IMR-90 (cell line): ENCODE data around the gene DDA1. TPM values are rescaled to one million over a fixed set of nuclear protein-coding genes. Genes with fewer than 3 reads are reported as not detected.
A peak's percentile ranks its signal among the peaks of the same experiment; 100 is the strongest.

Experiments
- ATAC-seq: fragments of 200-7000 bp; cut with Tn5 transposase; 2 replicates; pipeline ENCODE4 v1.9.1; 2020; ENCODE audit warnings: low read depth, mild to moderate bottlenecking, moderate library complexity
- BruUV-seq: library from RNA; stranded (reverse); fragments of 400-500 nt; replicated peaks from 2 replicates; lab custom pipeline; 2021; lab: Mats Ljungman, UMichigan
- CTCF ChIA-PET: fragments of 300-600 bp; formaldehyde crosslinking; extraction: SDS; loops from one replicate; lab custom pipeline; 2021; ENCODE audit warnings: antibody characterized with exemption; lab: Yijun Ruan, JAX
- POLR2A ChIA-PET: fragments of 300-600 bp; sonication (Branson Sonifier 250); formaldehyde crosslinking; loops from one replicate; lab custom pipeline; 2022; ENCODE audit warnings: antibody characterized with exemption; ENCODE audit not compliant: unreplicated experiment; lab: Charles Lee
- DNase-seq: peaks from one replicate; pipeline ENCODE4 v3.0.0; 2013
- H2AFZ ChIP-seq: replicated peaks from 2 replicates; pipeline ENCODE3; 2013; ENCODE audit warnings: low read length, mild to moderate bottlenecking; ENCODE audit not compliant: poor library complexity
- H2AK5ac ChIP-seq: 2 replicates; pipeline ENCODE4 v1.6.1; 2013; ENCODE audit warnings: low read depth, low read length, inconsistent platforms
- H2AK9ac ChIP-seq: replicated peaks from 2 replicates; pipeline ENCODE3; 2013; ENCODE audit warnings: mild to moderate bottlenecking, low read depth, low read length, moderate library complexity; ENCODE audit not compliant: poor library complexity
- H2BK120ac ChIP-seq: 2 replicates; pipeline ENCODE4 v1.6.1; 2013; ENCODE audit warnings: low read depth, low read length, inconsistent platforms
- H2BK15ac ChIP-seq: 3 replicates; pipeline ENCODE4 v1.6.1; 2013; ENCODE audit warnings: low read depth, low read length, inconsistent platforms
- H2BK20ac ChIP-seq: 2 replicates; pipeline ENCODE4 v1.6.1; 2013; ENCODE audit warnings: low read depth, mild to moderate bottlenecking, inconsistent platforms, low read length, moderate library complexity
- H2BK5ac ChIP-seq: 2 replicates; pipeline ENCODE4 v1.6.1; 2013; ENCODE audit warnings: mild to moderate bottlenecking, low read depth, low read length, inconsistent platforms; ENCODE audit not compliant: poor library complexity, severe bottlenecking
- H3K14ac ChIP-seq: replicated peaks from 2 replicates; pipeline ENCODE4 v1.6.1; 2013; ENCODE audit warnings: low read depth, low read length, inconsistent platforms
- H3K18ac ChIP-seq: 2 replicates; pipeline ENCODE4 v1.6.1; 2013; ENCODE audit warnings: low read depth, low read length, control low read depth
- H3K23ac ChIP-seq: 2 replicates; pipeline ENCODE4 v1.6.1; 2013; ENCODE audit warnings: low read depth, low read length, inconsistent platforms
- H3K27ac ChIP-seq: 2 replicates; pipeline ENCODE4 v1.5.1; 2013; ENCODE audit warnings: mild to moderate bottlenecking, control low read depth, low read length; ENCODE audit not compliant: insufficient read depth
- H3K27me3 ChIP-seq: 2 replicates; pipeline ENCODE4 v1.6.1; 2013; ENCODE audit warnings: low read length; ENCODE audit not compliant: control insufficient read depth, insufficient read depth
- H3K36me3 ChIP-seq: 2 replicates; pipeline ENCODE4 v1.6.1; 2013; ENCODE audit warnings: low read length, mixed read lengths; ENCODE audit not compliant: control insufficient read depth, insufficient read depth
- H3K4ac ChIP-seq: 2 replicates; pipeline ENCODE4 v1.6.1; 2013; ENCODE audit warnings: low read depth, low read length, inconsistent platforms
- H3K4me1 ChIP-seq: 2 replicates; pipeline ENCODE4 v1.6.1; 2013; ENCODE audit warnings: low read length, mixed read lengths; ENCODE audit not compliant: control insufficient read depth, insufficient read depth
- H3K4me2 ChIP-seq: 2 replicates; pipeline ENCODE4 v1.6.1; 2013; ENCODE audit warnings: low read depth, mild to moderate bottlenecking, control low read depth, low read length, moderate library complexity
- H3K4me3 ChIP-seq: 2 replicates; pipeline ENCODE4 v1.5.1; 2013; ENCODE audit warnings: low read depth, mild to moderate bottlenecking, control low read depth, low read length, moderate library complexity; ENCODE audit not compliant: insufficient read depth
- H3K56ac ChIP-seq: 2 replicates; pipeline ENCODE4 v1.6.1; 2013; ENCODE audit warnings: low read length, inconsistent platforms; ENCODE audit not compliant: insufficient read depth; ENCODE audit errors: extremely low read depth
- H3K79me1 ChIP-seq, 2 experiments: 2 replicates each; pipeline ENCODE4 v1.6.1; 2013; ENCODE audit warnings: low read length in 2 of 2, inconsistent platforms in 1 of 2, low read depth in 1 of 2
- H3K9ac ChIP-seq: 2 replicates; pipeline ENCODE4 v1.6.1; 2013; ENCODE audit warnings: low read depth, low read length, control low read depth
- H3K9me1 ChIP-seq: 2 replicates; pipeline ENCODE4 v1.6.1; 2013; ENCODE audit warnings: low read length, inconsistent platforms; ENCODE audit not compliant: insufficient read depth
- H3K9me3 ChIP-seq: 2 replicates; pipeline ENCODE4 v1.6.1; 2013; ENCODE audit warnings: low read length; ENCODE audit not compliant: control insufficient read depth, insufficient read depth
- H4K20me1 ChIP-seq: 2 replicates; pipeline ENCODE4 v1.6.1; 2013; ENCODE audit warnings: low read length, inconsistent platforms; ENCODE audit not compliant: insufficient read depth
- H4K5ac ChIP-seq: 2 replicates; pipeline ENCODE4 v1.6.1; 2013; ENCODE audit warnings: mild to moderate bottlenecking, low read depth, low read length, control low read depth
- H4K8ac ChIP-seq, 2 experiments: 2 replicates each; pipeline ENCODE4 v1.6.1; 2013; ENCODE audit warnings: low read depth in 2 of 2, low read length in 2 of 2, control low read depth in 1 of 2, inconsistent platforms in 1 of 2
- H4K91ac ChIP-seq: 2 replicates; pipeline ENCODE4 v1.6.1; 2013; ENCODE audit warnings: low read depth, low read length, inconsistent platforms; ENCODE audit not compliant: insufficient read depth
- CHD1 ChIP-seq: IDR thresholded peaks from 2 replicates; pipeline ENCODE4 v1.6.1; 2012; ENCODE audit warnings: low read depth, low read length, improper control_type of control experiment
- FOS ChIP-seq: fragments of 150-350 bp; IDR thresholded peaks from 2 replicates; pipeline ENCODE4 v1.6.1; 2016; ENCODE audit warnings: low read depth, low read length
- MAFK ChIP-seq: IDR thresholded peaks from 2 replicates; pipeline ENCODE4 v1.6.1; 2012; ENCODE audit warnings: low read depth, low read length, improper control_type of control experiment
- MAZ ChIP-seq: IDR thresholded peaks from 2 replicates; pipeline ENCODE4 v1.6.1; 2012; ENCODE audit warnings: low read depth, mild to moderate bottlenecking, low read length, improper control_type of control experiment, moderate library complexity, borderline replicate concordance
- MXI1 ChIP-seq: IDR thresholded peaks from 2 replicates; pipeline ENCODE4 v1.6.1; 2012; ENCODE audit warnings: low read depth, mild to moderate bottlenecking, low read length, moderate library complexity, borderline replicate concordance
- NFE2L2 ChIP-seq: fragments of 150-350 bp; IDR thresholded peaks from 2 replicates; pipeline ENCODE4 v1.6.1; 2016; ENCODE audit warnings: low read depth, mild to moderate bottlenecking, low read length
- POLR2A ChIP-seq: IDR thresholded peaks from 2 replicates; pipeline ENCODE4 v1.6.1; 2012; ENCODE audit warnings: mild to moderate bottlenecking, low read depth, low read length
- RAD21 ChIP-seq: IDR thresholded peaks from 2 replicates; pipeline ENCODE4 v1.6.1; 2012; ENCODE audit warnings: low read length, improper control_type of control experiment
- RCOR1 ChIP-seq: IDR thresholded peaks from 2 replicates; pipeline ENCODE4 v1.6.1; 2012; ENCODE audit warnings: mild to moderate bottlenecking, low read length, improper control_type of control experiment; ENCODE audit not compliant: insufficient replicate concordance
- RFX5 ChIP-seq: IDR thresholded peaks from 2 replicates; pipeline ENCODE4 v1.8.0; 2012; ENCODE audit warnings: low read depth, mild to moderate bottlenecking, low read length, moderate library complexity
- SMC3 ChIP-seq: fragments of 150-350 bp; IDR thresholded peaks from 2 replicates; pipeline ENCODE4 v1.6.1; 2016; ENCODE audit warnings: low read depth, mild to moderate bottlenecking, antibody characterized with exemption, low read length, moderate library complexity
- WGBS, 2 experiments: methylation state at CpG; one replicate each; pipeline versions ENCODE4 v1.1.5 to v1.1.7; 2013; ENCODE audit warnings: missing lambda C conversion rate in 2 of 2; ENCODE audit not compliant: insufficient read length in 1 of 2; ENCODE audit errors: extremely low coverage in 2 of 2; 5-methylcytosine and 5-hydroxymethylcytosine counted together
- dilution Hi-C: fragments of 300-500 bp; cut with HindIII; formaldehyde crosslinking; loops from one replicate; pipeline ENCODE4 v1.14.3; 2018; ENCODE audit warnings: low sequenced_read_pairs; ENCODE audit not compliant: unreplicated experiment
- in situ Hi-C: fragments of 300-500 bp; cut with MboI; formaldehyde crosslinking; loops from 3 replicates; pipeline ENCODE4 v1.14.3; 2019; ENCODE audit warnings: low sequenced_read_pairs, inconsistent platforms, mixed read lengths
- intact Hi-C: fragments of 100-400 bp; cut with micrococcal nuclease; formaldehyde crosslinking; loops from 2 replicates; pipeline ENCODE4 v1.10.0; 2022
- polyA plus RNA-seq, 3 experiments: library from polyadenylated mRNA; depleted of rRNA; stranded (reverse); fragments of >200 nt; gene quantifications; 2 replicates each; pipeline ENCODE4 v1.2.3, GENCODE V29; 2012; ENCODE audit warnings: low replicate concordance in 1 of 3
- total RNA-seq: library from RNA; depleted of rRNA; stranded (reverse); fragments of >200 nt; gene quantifications from 2 replicates; pipeline ENCODE4 v1.2.3, GENCODE V29; 2012
- TF ChIP-seq, protein P1 (sequence below): conservative IDR thresholded peaks from 2 replicates; pipeline ENCODE4 v1.5.1; 2012; ENCODE audit warnings: mild to moderate bottlenecking, low read depth, low read length, improper control_type of control experiment
- TF ChIP-seq, protein P2 (sequence below): fragments of 150-350 bp; IDR thresholded peaks from 2 replicates; pipeline ENCODE4 v1.6.1; 2016; ENCODE audit warnings: low read depth, mild to moderate bottlenecking, low read length, moderate library complexity, borderline replicate concordance

DDA1 gene
- total and polyA plus RNA-seq, 2 of the 4 experiments (the other 2 are of a cell fraction) = 33.7 to 87.2 TPM

GRCh38 chr19:17346109-17346671 is 36.8 kb downstream of the DDA1 start:
- no peak overlapping the region for H3K27ac ChIP-seq

More at GRCh38 chr19:17346109-17346671, 36.8 kb downstream of the DDA1 start:
- TF ChIP-seq, protein P1, sequence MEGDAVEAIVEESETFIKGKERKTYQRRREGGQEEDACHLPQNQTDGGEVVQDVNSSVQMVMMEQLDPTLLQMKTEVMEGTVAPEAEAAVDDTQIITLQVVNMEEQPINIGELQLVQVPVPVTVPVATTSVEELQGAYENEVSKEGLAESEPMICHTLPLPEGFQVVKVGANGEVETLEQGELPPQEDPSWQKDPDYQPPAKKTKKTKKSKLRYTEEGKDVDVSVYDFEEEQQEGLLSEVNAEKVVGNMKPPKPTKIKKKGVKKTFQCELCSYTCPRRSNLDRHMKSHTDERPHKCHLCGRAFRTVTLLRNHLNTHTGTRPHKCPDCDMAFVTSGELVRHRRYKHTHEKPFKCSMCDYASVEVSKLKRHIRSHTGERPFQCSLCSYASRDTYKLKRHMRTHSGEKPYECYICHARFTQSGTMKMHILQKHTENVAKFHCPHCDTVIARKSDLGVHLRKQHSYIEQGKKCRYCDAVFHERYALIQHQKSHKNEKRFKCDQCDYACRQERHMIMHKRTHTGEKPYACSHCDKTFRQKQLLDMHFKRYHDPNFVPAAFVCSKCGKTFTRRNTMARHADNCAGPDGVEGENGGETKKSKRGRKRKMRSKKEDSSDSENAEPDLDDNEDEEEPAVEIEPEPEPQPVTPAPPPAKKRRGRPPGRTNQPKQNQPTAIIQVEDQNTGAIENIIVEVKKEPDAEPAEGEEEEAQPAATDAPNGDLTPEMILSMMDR = peak; percentile 90
- peak; percentile 80 for TF ChIP-seq RAD21
- TF ChIP-seq SMC3 = peak; percentile 80
- TF ChIP-seq FOS = no peak
- no peak for TF ChIP-seq NFE2L2
- no peak for TF ChIP-seq POLR2A
- TF ChIP-seq MAFK = no peak
- no peak for TF ChIP-seq RFX5
- TF ChIP-seq MXI1 = no peak
- peak; percentile 76; the same call in 1 of the 2 replicates for TF ChIP-seq MAZ
- no peak for TF ChIP-seq RCOR1
- TF ChIP-seq CHD1 = no peak
- TF ChIP-seq, protein P2, sequence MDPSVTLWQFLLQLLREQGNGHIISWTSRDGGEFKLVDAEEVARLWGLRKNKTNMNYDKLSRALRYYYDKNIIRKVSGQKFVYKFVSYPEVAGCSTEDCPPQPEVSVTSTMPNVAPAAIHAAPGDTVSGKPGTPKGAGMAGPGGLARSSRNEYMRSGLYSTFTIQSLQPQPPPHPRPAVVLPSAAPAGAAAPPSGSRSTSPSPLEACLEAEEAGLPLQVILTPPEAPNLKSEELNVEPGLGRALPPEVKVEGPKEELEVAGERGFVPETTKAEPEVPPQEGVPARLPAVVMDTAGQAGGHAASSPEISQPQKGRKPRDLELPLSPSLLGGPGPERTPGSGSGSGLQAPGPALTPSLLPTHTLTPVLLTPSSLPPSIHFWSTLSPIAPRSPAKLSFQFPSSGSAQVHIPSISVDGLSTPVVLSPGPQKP = no peak
- H4K20me1 ChIP-seq = no peaks in the 10 kb centered on the region
- intact Hi-C loops (loop anchor here (1.0 to 2.0 kb wide), 3 partner anchors 40 to 509 kb away; no protein-coding TSS in a partner anchor), in situ Hi-C loops (loop anchor here (5.0 kb wide), 1 partner anchor 41 kb away; no protein-coding TSS in a partner anchor), dilution Hi-C loops (no loop called here)
- BruUV-seq = no TSS peak
- peaks cover 5% of the 10 kb centered on the region; the same call in 1 of the 2 replicates for H3K36me3 ChIP-seq
- peak overlapping the region; percentile 83 for H2AFZ ChIP-seq
- no peak overlapping the region for H3K56ac ChIP-seq
- no peak overlapping the region for H3K4me2 ChIP-seq
- no peak overlapping the region for H4K8ac ChIP-seq
- H4K5ac ChIP-seq = no peak overlapping the region
- H3K14ac ChIP-seq = no peak overlapping the region
- CTCF ChIA-PET = no interaction called here
- H2BK20ac ChIP-seq = no peak overlapping the region
- H3K4me3 ChIP-seq = no peak overlapping the region
- no peak overlapping the region for H4K91ac ChIP-seq
- no peak overlapping the region for H2AK5ac ChIP-seq
- H2BK15ac ChIP-seq = no peak overlapping the region
- peaks cover 2% of the 10 kb centered on the region; the same call in 1 of the 2 replicates for H3K27me3 ChIP-seq
- no peak overlapping the region for H3K9ac ChIP-seq
- H2AK9ac ChIP-seq = no peak overlapping the region
- H3K23ac ChIP-seq = no peak overlapping the region
- POLR2A ChIA-PET = no interaction called here
- 48% methylated on average over 7 of the region's 24 CpGs; no CpG with 5 or more reads in 1 of the 2 experiments for WGBS, 2 experiments
- H3K79me1 ChIP-seq = no peaks in the 10 kb centered on the region
- no peak overlapping the region for H2BK120ac ChIP-seq
- no peaks in the 10 kb centered on the region for H3K9me3 ChIP-seq
- DNase-seq = peak; percentile 42
- 0 out of 2 replicates have a peak, but pooled peaks cover 2% of the 10 kb centered on the region for H3K4me1 ChIP-seq
- no peak overlapping the region for H2BK5ac ChIP-seq
- no peak overlapping the region for H3K18ac ChIP-seq
- H3K4ac ChIP-seq = no peak overlapping the region
- ATAC-seq = peak; percentile 98
- no peaks in the 10 kb centered on the region for H3K9me1 ChIP-seq
